Measurements from ENCODE around the gene EPHB1. TPM values are rescaled to one million over a fixed set of nuclear protein-coding genes. Genes with fewer than 3 reads are reported as not detected.

EPHB1 gene
- total RNA-seq, 1 experiment from 2014 or later = 2.8 TPM

GRCh38 chr3:135145581-135145980 is 350.5 kb downstream of the EPHB1 start:
- Histone ChIP-seq H3K27me3 (ENCODE audit: insufficient read depth, low read length) (no peaks in the 10 kb centered on the region), H4K5ac (ENCODE audit: insufficient read length, low read depth, low read length) (no peak overlapping the region), H2BK5ac (ENCODE audit: insufficient read length, low read length) (no peak overlapping the region), H3K79me1 (ENCODE audit: insufficient read depth, low read depth, low read length, poor library complexity, severe bottlenecking) (no peaks in the 10 kb centered on the region), H3K23ac (ENCODE audit: insufficient read length, low read depth, low read length) (no peak overlapping the region), H3K9me3 (ENCODE audit: control insufficient read depth, low read depth, low read length) (no peaks in the 10 kb centered on the region), H3K27ac (ENCODE audit: insufficient read length, low read depth, low read length) (no peak overlapping the region), H2AK5ac (ENCODE audit: insufficient read length, low read length) (no peak overlapping the region), H2BK120ac (ENCODE audit: low read depth, low read length, poor library complexity, severe bottlenecking) (no peak overlapping the region), H4K20me1 (ENCODE audit: control insufficient read depth, insufficient read depth, insufficient read length) (no peaks in the 10 kb centered on the region), H2BK20ac (ENCODE audit: low read depth, low read length, poor library complexity, severe bottlenecking) (no peak overlapping the region), H3K4me1 (ENCODE audit: insufficient read depth, low read length) (no peaks in the 10 kb centered on the region), H3K18ac (ENCODE audit: insufficient read length, low read depth, low read length) (no peak overlapping the region), H3K4ac (ENCODE audit: low read depth, low read length) (no peak overlapping the region), H4K8ac (replicated peaks; ENCODE audit: insufficient read length, low read depth, low read length) (no peak overlapping the region), H3K79me2 (ENCODE audit: insufficient read depth, low read length) (no peaks in the 10 kb centered on the region), H3K4me2 (ENCODE audit: insufficient read depth, insufficient read length, low read length) (no peak overlapping the region), H2BK12ac (ENCODE audit: insufficient read length, low read depth, low read length) (no peak overlapping the region), H2BK15ac (ENCODE audit: low read depth, low read length) (no peak overlapping the region), H3K56ac (ENCODE audit: insufficient read length, low read depth, low read length) (no peak overlapping the region), H4K91ac (ENCODE audit: insufficient read length, low read depth, low read length) (no peak overlapping the region), H3K14ac (ENCODE audit: insufficient read depth, low read length) (no peak overlapping the region), H3K23me2 (ENCODE audit: insufficient read length, low read depth, low read length, poor library complexity, severe bottlenecking) (no peaks in the 10 kb centered on the region), H2AFZ (ENCODE audit: low read length) (no peak overlapping the region), H3T11ph (ENCODE audit: low read length) (no peak overlapping the region), H3K9ac (ENCODE audit: extremely low read depth, insufficient read length, low read length) (no peak overlapping the region)
- Mint-ChIP-seq H3K4me1 (peaks cover 0 to 9% of the 10 kb centered on the region in 2 experiments; a peak in 2 of 4 replicates), H3K27ac (peak overlapping the region in 1 of 3 experiments; percentile 19; a peak in 1 of 7 replicates), H3K4me3 (no peak overlapping the region), H3K9me3 (no peaks in the 10 kb centered on the region), H3K27me3 (ENCODE audit: low read depth) (peaks cover 3% of the 10 kb centered on the region; the same call in 1 of the 2 replicates), H3K36me3 (ENCODE audit: insufficient read depth in 1 of 3, low read depth in 3 of 3) (no peaks in the 10 kb centered on the region)
- no peak for DNase-seq
- no CpG with 5 or more reads among the region's 3 CpGs for WGBS (ENCODE audit: extremely low coverage, insufficient read length, low lambda C conversion rate)
- TF ChIP-seq CTCF (conservative IDR thresholded peaks at IDR 0.05) = no peak

Data from H9 (cell line).